BLaER1 (cell line): ENCODE results near the gene USP43.
"Not testable (repeated sequence)": the region's sequence is repeated elsewhere in the genome, so short reads cannot be mapped to it uniquely, and the experiment has no call there.

Experiments
- H3K27ac ChIP-seq: shearing (Covaris generic); formaldehyde crosslinking; 2 replicates; pipeline ENCODE4 v1.8.1; 2022
- H3K27me3 ChIP-seq: shearing (Covaris generic); formaldehyde crosslinking; 2 replicates; pipeline ENCODE4 v1.8.1; 2022
- H3K36me3 ChIP-seq: shearing (Covaris generic); formaldehyde crosslinking; 2 replicates; pipeline ENCODE4 v1.8.1; 2022
- H3K4me1 ChIP-seq: shearing (Covaris generic); formaldehyde crosslinking; 2 replicates; pipeline ENCODE4 v1.8.1; 2022
- H3K4me2 ChIP-seq: shearing (Covaris generic); formaldehyde crosslinking; 2 replicates; pipeline ENCODE4 v1.8.1; 2022
- H3K4me3 ChIP-seq: shearing (Covaris generic); formaldehyde crosslinking; 2 replicates; pipeline ENCODE4 v1.8.1; 2022
- H3K9ac ChIP-seq: shearing (Covaris generic); formaldehyde crosslinking; 2 replicates; pipeline ENCODE4 v1.8.1; 2022
- H3K9me3 ChIP-seq: shearing (Covaris generic); formaldehyde crosslinking; 2 replicates; pipeline ENCODE4 v1.8.1; 2022
- H4K20me1 ChIP-seq: shearing (Covaris generic); formaldehyde crosslinking; 2 replicates; pipeline ENCODE4 v1.8.1; 2022
- Cebpa-rat ChIP-seq: shearing (Covaris generic); IDR thresholded peaks from 2 replicates; pipeline ENCODE4 v1.8.1; 2022

The USP43 gene

DNA sequence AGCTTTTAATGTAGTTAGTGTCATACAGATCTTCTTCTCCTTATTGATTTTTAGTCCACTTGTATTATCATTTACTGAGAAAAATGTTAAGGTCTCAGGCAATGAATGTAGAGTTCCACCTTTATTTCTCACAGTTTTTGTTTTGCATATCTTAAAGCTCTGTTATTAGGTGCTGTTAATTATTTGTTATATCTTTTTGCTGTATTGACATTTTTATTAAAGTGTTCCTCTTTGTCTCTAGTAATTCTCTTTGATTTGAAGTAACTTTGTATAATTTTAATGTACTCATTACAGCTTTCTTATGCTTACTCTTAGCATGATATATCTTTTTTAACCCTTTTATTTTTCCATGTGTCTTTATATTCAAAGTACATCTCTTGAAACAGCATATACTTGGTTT is 22.4 kb upstream of the USP43 start:
- TF ChIP-seq Cebpa-rat = no peak

DNA sequence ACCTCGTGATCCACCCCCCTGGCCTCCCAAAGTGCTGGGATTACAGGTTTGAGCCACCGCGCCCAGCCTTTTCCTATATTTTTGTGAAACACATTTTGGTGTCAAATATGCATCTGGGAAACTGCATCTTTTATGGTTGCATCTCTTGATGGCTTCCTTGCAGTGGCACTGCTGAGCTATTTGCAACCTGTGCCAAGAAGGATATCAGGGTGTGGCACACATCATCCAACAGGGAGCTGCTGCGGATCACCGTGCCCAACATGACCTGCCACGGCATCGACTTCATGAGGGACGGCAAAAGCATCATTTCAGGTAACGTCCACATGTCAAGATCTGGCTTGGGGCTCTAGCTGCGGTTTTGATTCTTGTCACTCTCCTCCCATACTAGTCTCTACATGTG is 16.8 kb upstream of the USP43 start:
- no peak for TF ChIP-seq Cebpa-rat
- Histone ChIP-seq H3K9me3 (peaks cover 6% of the 10 kb centered on the region), H3K4me1 (no peaks in the 10 kb centered on the region), H3K4me2 (no peak overlapping the region), H3K36me3 (no peaks in the 10 kb centered on the region), H3K4me3 (no peak overlapping the region), H4K20me1 (no peaks in the 10 kb centered on the region), H3K27me3 (no peaks in the 10 kb centered on the region), H3K9ac (no peak overlapping the region), H3K27ac (no peak overlapping the region)

More for the DNA sequence above, 22.4 kb upstream of the USP43 start:
- Histone ChIP-seq H3K9ac (no peak overlapping the region), H3K27ac (no peak overlapping the region), H3K27me3 (no peaks in the 10 kb centered on the region), H3K36me3 (no peaks in the 10 kb centered on the region), H4K20me1 (no peaks in the 10 kb centered on the region), H3K4me3 (no peak overlapping the region), H3K4me1 (no peaks in the 10 kb centered on the region), H3K9me3 (peaks cover 19% of the 10 kb centered on the region), H3K4me2 (no peak overlapping the region)

DNA sequence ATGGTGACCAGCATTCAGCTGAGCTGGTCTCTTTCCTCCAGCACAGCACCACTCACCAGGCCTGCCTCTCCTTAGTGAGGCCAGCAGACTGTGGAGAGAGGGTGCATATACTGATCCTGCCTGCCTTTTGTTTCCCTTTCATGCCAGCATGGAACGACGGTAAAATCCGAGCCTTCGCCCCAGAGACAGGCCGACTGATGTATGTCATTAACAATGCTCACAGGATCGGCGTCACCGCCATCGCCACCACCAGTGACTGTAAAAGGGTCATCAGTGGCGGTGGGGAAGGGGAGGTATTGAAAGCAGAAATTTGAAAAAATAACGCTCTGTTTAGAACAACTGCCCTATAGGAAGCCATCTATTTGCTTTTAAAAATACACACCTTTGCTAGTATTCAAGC is 12.6 kb upstream of the USP43 start:
- TF ChIP-seq Cebpa-rat = no peak
- Histone ChIP-seq H4K20me1 (no peaks in the 10 kb centered on the region), H3K9me3 (no peaks in the 10 kb centered on the region), H3K4me2 (no peak overlapping the region), H3K27me3 (no peaks in the 10 kb centered on the region), H3K4me3 (no peak overlapping the region), H3K4me1 (no peaks in the 10 kb centered on the region), H3K36me3 (no peaks in the 10 kb centered on the region), H3K9ac (no peak overlapping the region), H3K27ac (no peak overlapping the region)

DNA sequence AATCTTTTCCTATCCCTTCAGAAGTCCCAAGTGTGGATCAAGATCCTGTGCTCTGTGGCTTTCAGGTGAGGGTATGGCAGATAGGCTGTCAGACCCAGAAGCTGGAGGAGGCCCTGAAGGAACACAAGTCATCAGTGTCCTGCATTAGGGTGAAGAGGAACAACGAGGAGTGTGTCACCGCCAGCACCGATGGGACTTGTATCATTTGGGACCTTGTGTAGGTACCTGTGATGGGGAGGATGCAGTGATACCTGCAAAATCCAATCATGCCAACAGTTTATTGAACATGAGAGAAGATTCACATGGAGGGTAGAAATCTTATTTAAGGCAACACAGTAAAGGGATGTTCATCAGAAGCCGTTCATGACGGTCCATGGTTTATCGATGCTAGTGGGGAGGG is 10.0 kb upstream of the USP43 start:
- no peak overlapping the region for H3K27ac ChIP-seq
- no peak overlapping the region for H3K9ac ChIP-seq
- no peak overlapping the region for H3K4me3 ChIP-seq
- no peaks in the 10 kb centered on the region for H3K4me1 ChIP-seq
- H3K4me2 ChIP-seq = no peak overlapping the region
- no peaks in the 10 kb centered on the region for H3K36me3 ChIP-seq
- no peaks in the 10 kb centered on the region for H3K27me3 ChIP-seq
- H3K9me3 ChIP-seq = no peaks in the 10 kb centered on the region
- H4K20me1 ChIP-seq = no peaks in the 10 kb centered on the region
- no peak for TF ChIP-seq Cebpa-rat

DNA sequence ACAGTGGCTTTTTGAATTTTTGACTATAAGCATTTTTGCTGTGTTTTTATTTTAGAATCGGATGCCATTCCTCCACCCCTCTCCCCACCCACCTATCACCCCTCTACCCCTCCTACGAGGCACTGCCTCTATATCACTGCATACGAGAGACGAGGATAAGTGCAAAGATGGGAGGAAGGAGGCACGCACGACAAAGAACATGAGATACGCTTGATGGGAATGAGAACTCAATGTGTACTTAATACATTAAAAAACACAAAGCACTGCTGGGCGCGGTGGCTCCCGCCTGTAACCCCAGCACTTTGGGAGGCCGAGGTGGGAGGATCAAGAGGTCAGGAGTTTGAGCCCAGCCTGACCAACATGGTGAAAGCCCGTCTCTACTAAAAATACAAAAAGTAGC is 8.8 kb upstream of the USP43 start:
- Histone ChIP-seq H3K36me3 (no peaks in the 10 kb centered on the region), H4K20me1 (no peaks in the 10 kb centered on the region), H3K4me3 (no peak overlapping the region), H3K4me2 (no peak overlapping the region), H3K4me1 (peaks cover 10% of the 10 kb centered on the region), H3K27ac (no peak overlapping the region), H3K9ac (no peak overlapping the region), H3K9me3 (no peaks in the 10 kb centered on the region), H3K27me3 (no peaks in the 10 kb centered on the region)
- TF ChIP-seq Cebpa-rat = no peak

DNA sequence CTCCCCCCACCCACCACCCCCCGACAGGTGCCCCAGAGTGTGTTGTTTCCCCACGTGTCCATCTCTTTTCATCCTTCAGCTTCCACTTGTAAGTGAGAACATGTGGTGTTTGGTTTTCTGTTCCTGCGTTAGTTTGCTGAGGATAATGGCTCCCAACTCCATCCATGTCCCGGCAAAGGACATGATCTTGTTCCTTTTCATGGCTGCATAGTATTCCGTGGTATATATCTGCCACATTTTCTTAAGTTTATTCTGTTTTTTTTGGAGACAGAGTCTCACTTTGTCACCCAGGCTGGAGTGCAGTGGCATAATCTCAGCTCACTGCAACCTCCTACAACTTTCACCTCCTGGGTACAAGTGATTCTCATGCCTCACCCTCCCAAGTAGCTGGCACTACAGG is 4.9 kb upstream of the USP43 start:
- H3K4me2 ChIP-seq, H3K27me3 ChIP-seq, H3K9me3 ChIP-seq, H3K9ac ChIP-seq, H3K4me3 ChIP-seq, H3K27ac ChIP-seq, H3K36me3 ChIP-seq, H4K20me1 ChIP-seq: not testable (repeated sequence)
- peaks cover 21% of the 10 kb centered on the region for H3K4me1 ChIP-seq

DNA sequence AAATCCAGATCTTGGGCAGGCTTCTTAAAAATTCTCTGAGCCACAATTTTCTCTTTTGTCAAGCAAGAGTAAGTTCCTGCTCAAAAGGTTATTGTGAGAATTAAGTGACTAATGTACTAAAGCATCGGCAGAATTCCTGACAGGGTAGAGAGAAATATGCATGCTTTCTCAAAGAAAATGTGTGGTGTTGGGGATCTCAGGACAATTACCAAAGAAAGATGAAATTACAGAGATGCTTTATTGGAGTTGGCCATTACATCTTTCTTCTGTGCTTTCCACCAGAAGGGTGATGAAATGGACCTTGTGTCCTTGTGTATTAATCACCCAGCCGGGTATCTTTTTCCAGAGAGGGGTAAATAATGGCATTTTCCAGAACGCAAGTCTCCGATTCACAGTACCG is 1.7 kb upstream of the USP43 start:
- Histone ChIP-seq H3K9ac (no peak overlapping the region), H4K20me1 (no peaks in the 10 kb centered on the region), H3K4me2 (0 out of 2 replicates have a peak overlapping the region, but pooled peaks have one; percentile 92), H3K27me3 (no peaks in the 10 kb centered on the region), H3K4me1 (peaks cover 45% of the 10 kb centered on the region), H3K4me3 (no peak overlapping the region), H3K36me3 (no peaks in the 10 kb centered on the region), H3K9me3 (no peaks in the 10 kb centered on the region), H3K27ac (no peak overlapping the region)
- no peak for TF ChIP-seq Cebpa-rat

DNA sequence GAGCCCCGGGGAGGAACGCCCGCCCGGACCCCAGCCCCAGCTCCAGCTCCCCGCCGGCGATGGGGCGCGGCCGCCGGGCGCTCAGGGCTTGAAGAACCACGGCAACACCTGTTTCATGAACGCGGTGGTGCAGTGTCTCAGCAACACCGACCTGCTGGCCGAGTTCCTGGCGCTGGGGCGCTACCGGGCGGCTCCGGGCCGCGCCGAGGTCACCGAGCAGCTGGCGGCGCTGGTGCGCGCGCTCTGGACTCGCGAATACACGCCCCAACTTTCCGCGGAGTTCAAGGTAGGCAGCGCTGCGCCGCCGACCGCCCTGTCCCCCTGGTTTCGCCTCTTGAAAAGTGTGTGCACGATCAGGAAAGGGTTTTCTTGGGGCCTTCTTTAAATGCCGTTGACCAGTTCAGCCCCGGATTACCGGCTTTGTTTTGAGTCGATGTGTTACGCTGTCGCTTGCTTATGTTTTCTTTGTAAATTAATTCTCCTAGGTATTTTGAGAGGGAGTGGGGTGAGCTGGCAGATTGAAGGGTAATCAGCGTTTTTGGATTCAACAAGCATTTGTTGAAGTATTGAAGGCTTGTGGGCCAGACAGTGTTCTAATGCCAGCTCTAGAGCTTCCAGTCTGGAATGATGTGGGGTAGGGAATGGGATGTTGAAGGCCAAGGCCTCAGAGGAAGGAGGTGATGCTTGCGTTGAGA is 681 bp downstream of the USP43 start:
- H3K4me1 ChIP-seq = peaks cover 47% of the 10 kb centered on the region
- no peaks in the 10 kb centered on the region for H3K27me3 ChIP-seq
- TF ChIP-seq Cebpa-rat = no peak
- peak overlapping the region; percentile 92 for H3K4me2 ChIP-seq
- no peaks in the 10 kb centered on the region for H3K9me3 ChIP-seq
- no peaks in the 10 kb centered on the region for H4K20me1 ChIP-seq
- no peaks in the 10 kb centered on the region for H3K36me3 ChIP-seq
- H3K4me3 ChIP-seq = peak overlapping the region; percentile 98
- H3K27ac ChIP-seq = peak overlapping the region; percentile 84
- H3K9ac ChIP-seq = peak overlapping the region; percentile 86

DNA sequence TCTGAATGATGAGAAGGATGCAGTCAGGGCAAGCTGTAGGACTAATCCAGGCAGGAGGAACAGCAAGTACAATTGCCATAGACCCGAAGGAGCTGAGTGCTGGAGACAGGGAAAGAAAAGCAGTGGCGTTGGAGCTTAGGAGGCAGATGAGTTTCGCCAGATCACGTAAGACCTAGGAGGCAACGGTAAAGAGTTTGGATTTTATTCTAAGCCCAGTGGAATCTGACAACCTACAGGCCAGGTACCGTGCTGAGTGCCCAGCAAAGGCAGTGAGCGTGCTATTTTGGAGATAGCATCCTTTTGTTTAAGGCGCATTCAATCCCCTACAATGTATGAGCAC is 1.2 kb downstream of the USP43 start:
- Histone ChIP-seq H3K4me2 (peak overlapping the region; percentile 92), H4K20me1 (no peaks in the 10 kb centered on the region), H3K9ac (peak overlapping the region; percentile 86), H3K36me3 (no peaks in the 10 kb centered on the region), H3K4me1 (peaks cover 41% of the 10 kb centered on the region), H3K9me3 (no peaks in the 10 kb centered on the region), H3K27me3 (no peaks in the 10 kb centered on the region), H3K4me3 (peak overlapping the region; percentile 98), H3K27ac (no peak overlapping the region)
- no peak for TF ChIP-seq Cebpa-rat

DNA sequence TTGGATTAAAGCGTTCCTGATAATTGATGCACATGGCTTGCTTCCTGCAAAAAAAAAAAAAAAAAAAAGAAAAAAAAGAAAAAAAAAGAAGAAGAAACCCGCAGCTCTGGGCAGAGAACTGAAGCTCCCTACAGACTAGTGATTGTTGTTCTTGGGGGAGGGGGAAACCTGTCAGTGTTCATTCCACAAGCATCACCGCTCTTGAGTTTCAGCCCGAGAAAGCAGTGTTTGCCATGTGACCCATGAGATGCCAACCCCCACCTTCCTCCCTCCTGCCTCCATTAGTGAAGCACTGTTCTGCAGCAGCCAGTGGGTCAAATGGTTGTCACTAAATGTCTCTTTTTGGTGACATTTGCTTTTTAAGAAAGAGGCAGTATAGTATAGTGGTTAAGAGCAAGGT is 1.7 kb downstream of the USP43 start:
- Histone ChIP-seq H3K36me3 (no peaks in the 10 kb centered on the region), H3K9ac (no peak overlapping the region), H4K20me1 (no peaks in the 10 kb centered on the region), H3K4me1 (peaks cover 37% of the 10 kb centered on the region), H3K27ac (no peak overlapping the region), H3K4me3 (peak overlapping the region; percentile 98), H3K27me3 (no peaks in the 10 kb centered on the region), H3K9me3 (no peaks in the 10 kb centered on the region), H3K4me2 (peak overlapping the region; percentile 92)
- TF ChIP-seq Cebpa-rat = no peak
